Astrocyte of the cerebellum (primary cell): Measurements from ENCODE around the gene NCOA1.

Experiments
- DNase-seq: peaks from one replicate; pipeline ENCODE4 v3.0.0-alpha.2; 2011; ENCODE audit warnings: low read depth
- H3K4me3 ChIP-seq: 2 replicates; pipeline ENCODE4 v1.5.1; 2011; ENCODE audit warnings: mild to moderate bottlenecking, low read depth, low read length, moderate library complexity
- CTCF ChIP-seq: IDR thresholded peaks from 2 replicates; pipeline ENCODE4 v1.5.1; 2012; ENCODE audit warnings: low read length, low read depth, moderate library complexity, mild to moderate bottlenecking; ENCODE audit errors: missing control alignments
- in situ Hi-C: cut with HindIII; loops from 2 replicates; pipeline ENCODE4 v1.10.0; 2017; ENCODE audit warnings: low sequenced_read_pairs

Gene NCOA1

DNA sequence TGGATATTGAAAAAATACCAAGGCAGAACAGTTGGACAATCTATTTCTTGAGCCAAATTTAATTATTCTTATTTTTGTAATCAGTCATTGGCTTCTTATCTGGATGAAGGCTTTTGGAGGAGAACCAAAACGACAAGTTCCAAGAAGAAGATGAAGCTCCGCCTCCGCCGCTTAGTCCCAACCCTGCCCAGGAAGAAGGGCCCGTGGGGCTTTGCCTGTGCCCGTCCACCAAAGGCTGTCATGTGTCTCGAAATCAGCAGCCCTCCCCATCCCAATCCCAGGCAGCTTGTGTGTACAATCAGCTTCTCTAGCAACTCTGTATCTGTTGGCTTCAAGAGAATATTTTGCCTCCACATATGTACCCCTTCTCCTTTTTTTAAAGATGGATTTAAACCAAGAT is 277.5 kb downstream of the NCOA1 start:
- no peak overlapping the region for H3K4me3 ChIP-seq
- in situ Hi-C loops: no loop called here
- TF ChIP-seq CTCF: no peak
- DNase-seq: no peak

DNA sequence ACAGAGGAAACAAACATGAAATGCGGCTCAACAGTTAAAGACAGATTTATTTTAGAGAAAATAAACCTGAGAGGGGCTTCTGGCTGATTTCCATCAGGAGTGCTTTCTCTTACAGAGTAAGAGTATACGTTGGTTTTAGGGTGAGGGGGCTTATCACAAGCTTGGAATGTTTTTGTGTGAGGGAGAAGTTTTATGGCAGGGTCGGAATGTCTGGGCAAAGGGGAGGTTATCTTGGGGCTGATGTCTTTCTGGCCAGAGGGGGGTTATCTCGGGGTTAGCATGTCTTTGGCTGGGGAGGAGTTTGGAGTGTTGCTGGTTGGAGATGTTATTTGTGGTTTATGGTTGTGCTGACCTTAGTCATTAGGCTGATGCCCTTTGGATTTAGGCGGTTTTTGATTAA is 280.0 kb downstream of the NCOA1 start:
- H3K4me3 ChIP-seq: no peak overlapping the region
- no peak for TF ChIP-seq CTCF
- no peak for DNase-seq
- in situ Hi-C loops: no loop called here

GRCh38 chr2:24771764-24772586 is 280.9 kb downstream of the NCOA1 start:
- H3K4me3 ChIP-seq: no peak overlapping the region
- DNase-seq: peak; percentile 77
- in situ Hi-C loops: no loop called here
- TF ChIP-seq CTCF: no peak

DNA sequence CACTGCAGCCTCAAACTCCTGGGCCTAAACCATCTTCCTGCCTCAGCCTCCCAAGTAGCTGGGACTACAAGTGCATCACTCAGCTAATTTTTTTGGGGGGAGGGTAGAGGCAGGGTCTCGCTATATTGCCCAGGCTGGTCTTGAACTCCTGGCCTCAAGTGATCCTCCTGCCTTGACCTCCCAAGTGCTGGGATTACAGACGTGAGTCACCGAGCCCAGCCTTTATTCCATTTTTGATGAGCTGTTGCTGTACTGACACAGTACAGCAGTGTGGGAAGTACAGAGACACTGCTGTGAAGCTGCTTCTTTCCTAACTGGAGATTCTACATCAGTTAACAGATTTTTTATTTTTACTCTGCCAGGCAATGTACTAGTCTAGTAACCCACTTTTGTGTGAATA is 283.3 kb downstream of the NCOA1 start:
- no peak overlapping the region for H3K4me3 ChIP-seq
- no peak for TF ChIP-seq CTCF
- DNase-seq: no peak
- in situ Hi-C loops: no loop called here

DNA sequence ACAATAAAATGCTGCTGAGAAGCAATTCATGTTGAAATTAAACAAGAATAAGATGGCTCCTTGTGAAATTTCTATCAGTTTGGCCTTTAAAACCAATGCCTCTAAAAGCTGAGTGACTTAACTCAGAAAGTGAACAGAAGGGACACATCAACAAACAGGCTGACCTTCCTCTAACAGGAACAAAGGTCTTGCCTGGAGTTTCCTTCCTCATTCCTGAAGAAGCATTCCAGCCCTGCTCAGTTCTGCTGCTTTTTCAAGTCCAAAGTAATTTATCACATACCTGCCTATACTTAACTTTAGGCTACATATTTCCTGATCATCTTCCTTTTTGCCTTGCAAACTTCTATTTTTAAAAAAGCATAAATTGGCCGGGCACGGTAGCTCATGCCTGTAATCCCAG is 288.1 kb downstream of the NCOA1 start:
- DNase-seq: no peak
- in situ Hi-C loops: no loop called here
- no peak overlapping the region for H3K4me3 ChIP-seq
- TF ChIP-seq CTCF: no peak

DNA sequence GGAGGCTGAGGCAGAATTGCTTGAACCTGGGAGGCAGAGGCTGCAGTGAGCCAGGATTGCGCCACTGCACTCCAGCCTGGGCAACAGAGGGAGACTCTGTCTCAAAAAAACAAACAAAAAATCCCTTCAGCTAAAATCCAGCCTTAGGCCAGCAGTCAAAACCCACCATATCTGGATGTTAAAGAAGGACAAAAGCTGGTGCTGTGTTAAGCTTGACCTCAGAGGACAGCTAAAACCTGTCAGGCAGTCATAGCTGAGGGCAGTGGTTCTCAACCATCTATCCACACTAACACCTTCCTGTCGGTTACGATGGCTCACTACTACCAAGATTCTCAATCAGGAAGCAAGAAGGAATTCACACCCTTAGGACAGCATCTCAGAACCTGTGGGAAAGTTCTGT is 292.6 kb downstream of the NCOA1 start:
- in situ Hi-C loops: no loop called here
- H3K4me3 ChIP-seq: no peak overlapping the region
- DNase-seq: no peak
- no peak for TF ChIP-seq CTCF
